Neural crest cell (in vitro differentiated cells): Measurements from ENCODE around the gene ZNF324B. TPM values are rescaled to one million over a fixed set of nuclear protein-coding genes. Genes with fewer than 3 reads are reported as not detected.
A peak's percentile ranks its signal among the peaks of the same experiment; 100 is the strongest.
"Not testable (repeated sequence)": the region's sequence is repeated elsewhere in the genome, so short reads cannot be mapped to it uniquely, and the experiment has no call there.

Experiments used
- DNase-seq: peaks from one replicate; pipeline ENCODE4 v3.0.0; 2021; ENCODE audit warnings: low read depth, mixed read lengths, low spot score
- H3K27ac Mint-ChIP-seq: one replicate; pipeline ENCODE4 v1.8.0; 2021; ENCODE audit warnings: mild to moderate bottlenecking, mixed read lengths; ENCODE audit not compliant: unreplicated experiment
- H3K27me3 Mint-ChIP-seq: 2 replicates; pipeline ENCODE4 v1.8.0; 2021; ENCODE audit warnings: low read depth, mild to moderate bottlenecking, mixed read lengths
- H3K36me3 Mint-ChIP-seq: 2 replicates; pipeline ENCODE4 v1.8.0; 2021; ENCODE audit warnings: low read depth, mild to moderate bottlenecking, mixed read lengths
- H3K4me1 Mint-ChIP-seq: 2 replicates; pipeline ENCODE4 v1.8.0; 2021; ENCODE audit warnings: mixed read lengths
- H3K4me3 Mint-ChIP-seq: one replicate; pipeline ENCODE4 v1.8.0; 2021; ENCODE audit warnings: mild to moderate bottlenecking, mixed read lengths
- H3K9me3 Mint-ChIP-seq: 2 replicates; pipeline ENCODE4 v1.8.0; 2021; ENCODE audit warnings: mixed read lengths
- long read RNA-seq: library from polyadenylated mRNA; unstranded; transcript quantifications from one replicate; pipeline ENCODE4 v2.0.0, GENCODE V29; 2020
- total RNA-seq: library from RNA; stranded (reverse); gene quantifications from 2 replicates; pipeline ENCODE4 v1.2.1, GENCODE V29; 2021
- TF ChIP-seq, protein P1 (sequence below): fragments of 200-600 bp; sonication (generic); conservative IDR thresholded peaks from 2 replicates; pipeline ENCODE4 v1.5.0; 2021; ENCODE audit warnings: antibody characterized with exemption, mild to moderate bottlenecking

The ZNF324B gene
- total RNA-seq = 11.9 and 14.8 TPM in 2 replicates
- long read RNA-seq = 0 reads

GRCh38 chr19:58451358-58452101 is at the start of gene ZNF324B:
Gene ZNF324B, plus strand, starts transcription at chr19:58451622. Its CDS starts 2,080 bp downstream, at chr19:58453702.
- H3K4me1 Mint-ChIP-seq = peaks cover 19% of the 10 kb centered on the region
- peaks cover 8% of the 10 kb centered on the region for H3K9me3 Mint-ChIP-seq
- peaks cover 17% of the 10 kb centered on the region for H3K27me3 Mint-ChIP-seq
- peak within 1 kb of the TSS; percentile 43 for H3K27ac Mint-ChIP-seq
- TF ChIP-seq, protein P1, sequence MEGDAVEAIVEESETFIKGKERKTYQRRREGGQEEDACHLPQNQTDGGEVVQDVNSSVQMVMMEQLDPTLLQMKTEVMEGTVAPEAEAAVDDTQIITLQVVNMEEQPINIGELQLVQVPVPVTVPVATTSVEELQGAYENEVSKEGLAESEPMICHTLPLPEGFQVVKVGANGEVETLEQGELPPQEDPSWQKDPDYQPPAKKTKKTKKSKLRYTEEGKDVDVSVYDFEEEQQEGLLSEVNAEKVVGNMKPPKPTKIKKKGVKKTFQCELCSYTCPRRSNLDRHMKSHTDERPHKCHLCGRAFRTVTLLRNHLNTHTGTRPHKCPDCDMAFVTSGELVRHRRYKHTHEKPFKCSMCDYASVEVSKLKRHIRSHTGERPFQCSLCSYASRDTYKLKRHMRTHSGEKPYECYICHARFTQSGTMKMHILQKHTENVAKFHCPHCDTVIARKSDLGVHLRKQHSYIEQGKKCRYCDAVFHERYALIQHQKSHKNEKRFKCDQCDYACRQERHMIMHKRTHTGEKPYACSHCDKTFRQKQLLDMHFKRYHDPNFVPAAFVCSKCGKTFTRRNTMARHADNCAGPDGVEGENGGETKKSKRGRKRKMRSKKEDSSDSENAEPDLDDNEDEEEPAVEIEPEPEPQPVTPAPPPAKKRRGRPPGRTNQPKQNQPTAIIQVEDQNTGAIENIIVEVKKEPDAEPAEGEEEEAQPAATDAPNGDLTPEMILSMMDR = no peak
- H3K36me3 Mint-ChIP-seq = peaks cover 7% of the 10 kb centered on the region
- H3K4me3 Mint-ChIP-seq = peak within 1 kb of the TSS; percentile 95
- DNase-seq = peak; percentile 92

DNA sequence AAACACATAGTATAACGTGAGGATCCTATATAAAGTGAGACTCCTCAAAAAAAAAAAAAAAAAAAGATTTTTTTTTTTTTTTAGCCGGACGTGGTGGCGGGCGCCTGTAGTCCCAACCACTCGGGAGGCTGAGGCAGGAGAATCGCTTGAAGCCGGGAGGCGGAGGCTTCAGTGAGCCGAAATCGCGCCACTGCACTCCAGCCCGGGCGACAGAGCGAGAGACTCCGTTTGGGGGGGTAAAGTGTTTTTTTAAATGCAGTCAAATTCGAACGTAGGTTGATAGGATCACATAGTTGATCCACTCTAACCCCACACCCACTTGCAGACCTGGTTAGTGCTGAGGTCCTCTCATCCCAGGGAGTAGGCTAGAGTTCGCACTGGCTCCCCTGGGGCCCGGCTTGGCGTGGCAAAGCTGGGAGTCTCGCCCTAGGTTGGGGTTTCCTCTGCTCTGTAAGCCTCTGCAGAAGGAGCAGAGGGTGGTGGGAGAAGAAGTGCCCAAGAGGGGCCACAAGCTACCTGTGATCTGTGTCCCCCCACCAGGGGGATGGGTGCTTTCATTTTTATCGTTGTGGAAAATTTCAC is 49.5 kb upstream of the ZNF324B start:
- H3K4me3 Mint-ChIP-seq = peak overlapping the region; percentile 94
- H3K27me3 Mint-ChIP-seq = peaks cover 14% of the 10 kb centered on the region
- TF ChIP-seq, protein P1 = no peak
- peaks cover 43% of the 10 kb centered on the region for H3K4me1 Mint-ChIP-seq
- H3K9me3 Mint-ChIP-seq = no peaks in the 10 kb centered on the region
- H3K27ac Mint-ChIP-seq = no peak overlapping the region
- DNase-seq = no peak
- peaks cover 16% of the 10 kb centered on the region for H3K36me3 Mint-ChIP-seq

GRCh38 chr19:58403920-58404478 is 47.4 kb upstream of the ZNF324B start:
- H3K9me3 Mint-ChIP-seq, H3K27ac Mint-ChIP-seq, DNase-seq: not testable (repeated sequence)
- H3K4me3 Mint-ChIP-seq = peak overlapping the region; percentile 86
- H3K4me1 Mint-ChIP-seq = peaks cover 53% of the 10 kb centered on the region
- H3K27me3 Mint-ChIP-seq = peaks cover 10% of the 10 kb centered on the region
- H3K36me3 Mint-ChIP-seq = peaks cover 21% of the 10 kb centered on the region

DNA sequence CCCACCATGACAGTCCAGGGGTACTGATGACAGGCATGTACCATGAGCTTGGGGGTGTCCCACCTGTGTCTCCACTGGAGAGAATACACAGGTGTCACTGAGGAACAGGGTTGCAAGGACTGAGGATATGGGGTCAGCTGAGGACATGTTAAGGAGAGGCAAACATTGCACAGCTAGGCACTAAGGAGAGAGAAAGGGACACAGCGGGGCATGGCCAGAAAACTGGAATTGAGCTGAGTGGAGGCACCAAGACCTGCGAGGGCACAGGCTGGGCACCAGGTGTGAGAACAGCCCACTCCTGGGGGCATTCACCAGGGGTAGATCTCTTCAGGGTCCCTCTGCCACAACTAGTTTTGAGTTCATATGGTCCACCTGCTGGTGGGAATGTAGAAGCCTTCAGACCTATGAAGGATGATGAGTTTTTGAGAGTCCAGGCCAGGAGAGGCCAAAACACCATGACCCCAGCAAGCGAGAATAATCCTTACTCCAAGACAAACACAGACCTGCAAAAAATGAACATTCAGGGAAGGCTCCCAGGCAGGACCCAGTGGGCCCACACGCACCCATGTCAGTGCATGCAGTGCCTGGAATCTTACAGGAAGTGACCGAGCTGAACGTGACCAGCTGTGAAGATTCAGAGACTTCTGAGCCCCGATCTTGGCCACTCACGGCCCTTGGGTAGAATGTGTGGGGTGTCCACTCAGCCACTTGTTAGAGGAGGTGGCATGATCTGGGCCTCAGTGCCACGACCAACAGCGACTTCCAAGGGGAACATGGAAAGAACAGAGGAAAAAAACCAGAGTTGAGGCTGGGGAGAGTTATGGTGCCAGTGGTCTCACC is 44.4 kb upstream of the ZNF324B start:
- DNase-seq = no peak
- H3K36me3 Mint-ChIP-seq = peaks cover 21% of the 10 kb centered on the region
- H3K4me3 Mint-ChIP-seq = peak overlapping the region; percentile 100
- TF ChIP-seq, protein P1 = peak; percentile 59
- peak overlapping the region; percentile 96 for H3K27ac Mint-ChIP-seq
- H3K9me3 Mint-ChIP-seq = no peaks in the 10 kb centered on the region
- H3K4me1 Mint-ChIP-seq = peaks cover 45% of the 10 kb centered on the region
- peaks cover 12% of the 10 kb centered on the region for H3K27me3 Mint-ChIP-seq

GRCh38 chr19:58407658-58408151 is 43.7 kb upstream of the ZNF324B start:
- Mint-ChIP-seq H3K27ac (peak overlapping the region; percentile 96), H3K4me3 (peak overlapping the region; percentile 100), H3K4me1 (peaks cover 49% of the 10 kb centered on the region), H3K9me3 (no peaks in the 10 kb centered on the region), H3K36me3 (peaks cover 24% of the 10 kb centered on the region), H3K27me3 (peaks cover 12% of the 10 kb centered on the region)
- TF ChIP-seq, protein P1 = no peak
- DNase-seq = no peak
